ENCODE measurements around the gene RUBCNL.

GRCh38 chr13:46378411-46378810 lies 8.6 kb downstream of the RUBCNL start:
- no peak for TF ChIP-seq EZH2 (IDR thresholded peaks at IDR 0.05)
- TF ChIP-seq POLR2AphosphoS5 (IDR thresholded peaks at IDR 0.05; ENCODE audit: borderline replicate concordance, low read depth, low read length): no peak
- no peak for TF ChIP-seq FOXP2 (optimal IDR thresholded peaks at IDR 0.05; ENCODE audit: control extremely low read depth, extremely low read length, insufficient read depth)
